Tongue (tissue), 2 donors: ENCODE data around the gene C6orf52. TPM values are rescaled to one million over a fixed set of nuclear protein-coding genes. Genes with fewer than 3 reads are reported as not detected.
A peak's percentile ranks its signal among the peaks of the same experiment; 100 is the strongest.
"Not testable (repeated sequence)": the region's sequence is repeated elsewhere in the genome, so short reads cannot be mapped to it uniquely, and the experiment has no call there.

ENCODE experiments used
- DNase-seq: peaks from one replicate; pipeline ENCODE4 v3.0.0-alpha.2; 2015
- total RNA-seq: library from RNA; depleted of rRNA; stranded (reverse); fragments of >200 nt; gene quantifications from one replicate; pipeline ENCODE4 v1.2.3, GENCODE V29; 2014

C6orf52 gene
- not detected for total RNA-seq

- peak; percentile 98 for DNase-seq
Measured at GRCh38 chr6:10694302-10695085, at the start of gene C6orf52, which contains the start of gene PAK1IP1. C6orf52 (minus strand) TSS chr6:10694616; CDS start chr6:10687550, 7,066 bp downstream. PAK1IP1 (plus strand) TSS chr6:10694972; CDS start chr6:10694986, 14 bp downstream.

DNA sequence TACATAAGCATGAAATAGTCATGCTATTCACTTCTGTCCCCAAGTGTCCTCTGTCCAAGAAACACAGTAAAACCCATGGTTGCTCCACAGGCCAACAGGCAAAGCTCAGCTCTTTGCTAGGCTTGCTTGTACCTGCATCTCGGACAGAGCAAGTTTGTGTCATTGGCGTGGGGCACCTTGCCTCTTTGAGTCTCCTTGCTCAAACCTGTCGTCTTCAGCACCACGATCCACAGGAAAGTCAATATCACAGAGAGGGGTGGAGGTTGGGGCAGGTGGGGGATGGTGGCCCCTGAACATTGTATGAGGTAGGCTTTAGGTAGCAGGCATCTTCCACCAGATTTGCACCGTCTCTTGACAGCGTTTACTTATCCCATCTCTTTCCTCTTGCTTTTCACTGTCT is 49.1 kb upstream of the C6orf52 start:
- no peak for DNase-seq

- DNase-seq = no peak
Measured at GRCh38 chr6:10742251-10742650, 47.8 kb upstream of the C6orf52 start.

DNA sequence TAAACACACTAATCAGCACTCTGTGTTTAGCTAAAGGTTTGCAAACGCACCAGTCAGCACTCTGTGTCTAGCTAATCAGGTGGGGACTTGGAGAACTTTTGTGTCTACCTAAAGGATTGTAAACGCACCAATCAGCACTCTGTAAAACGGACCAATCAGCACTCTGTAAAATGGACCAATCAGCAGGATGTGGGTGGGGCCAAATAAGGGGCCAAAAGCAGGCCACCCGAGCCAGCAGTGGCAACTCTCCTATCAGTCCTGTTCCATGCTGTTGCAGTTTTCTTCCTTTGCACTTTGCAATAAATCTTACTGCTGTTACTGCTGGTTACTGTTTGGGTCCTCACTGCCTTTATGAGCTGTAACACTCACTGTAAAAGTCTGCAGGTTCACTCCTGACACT is 47.2 kb upstream of the C6orf52 start:
- DNase-seq = not testable (repeated sequence)

- no peak for DNase-seq
Measured at GRCh38 chr6:10740061-10740460, 45.6 kb upstream of the C6orf52 start.

DNA sequence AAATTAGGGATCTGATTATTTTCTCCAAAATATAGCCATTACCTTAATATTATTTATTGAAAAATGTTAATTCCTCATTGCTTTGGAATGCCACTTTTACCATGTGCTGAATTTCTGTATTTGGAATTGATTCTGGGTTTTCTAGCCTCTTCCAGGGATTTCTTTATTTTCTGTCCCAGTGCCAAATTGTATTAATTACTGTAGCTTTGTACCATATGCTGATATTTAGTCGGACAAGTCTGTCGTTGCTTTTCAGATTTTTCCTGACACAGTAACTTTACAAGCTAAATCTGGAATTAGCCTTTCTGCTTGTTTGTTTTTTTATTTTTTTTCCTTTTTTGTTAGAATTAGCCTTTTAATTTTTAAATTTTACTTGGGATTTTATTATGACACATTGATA is 42.3 kb upstream of the C6orf52 start:
- no peak for DNase-seq

DNA sequence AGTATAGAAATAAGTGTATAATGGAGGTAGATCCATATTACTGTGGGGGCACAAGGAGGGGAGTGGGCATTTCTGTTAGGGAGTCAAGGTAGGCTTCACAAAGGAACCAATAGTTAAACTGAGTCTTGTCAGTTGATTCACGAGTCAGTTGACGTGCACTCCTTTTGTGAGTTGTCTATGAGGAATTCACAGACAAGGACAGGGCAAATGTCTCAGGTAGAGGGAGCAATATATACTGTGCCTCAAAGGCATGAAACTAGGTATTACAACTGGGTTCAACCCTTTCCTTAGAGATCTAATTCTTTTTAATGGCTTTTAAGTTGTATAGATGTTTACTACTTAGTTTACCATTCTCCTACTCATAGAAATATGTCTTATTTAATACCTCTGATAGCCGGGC is 39.4 kb upstream of the C6orf52 start:
- DNase-seq = no peak

DNA sequence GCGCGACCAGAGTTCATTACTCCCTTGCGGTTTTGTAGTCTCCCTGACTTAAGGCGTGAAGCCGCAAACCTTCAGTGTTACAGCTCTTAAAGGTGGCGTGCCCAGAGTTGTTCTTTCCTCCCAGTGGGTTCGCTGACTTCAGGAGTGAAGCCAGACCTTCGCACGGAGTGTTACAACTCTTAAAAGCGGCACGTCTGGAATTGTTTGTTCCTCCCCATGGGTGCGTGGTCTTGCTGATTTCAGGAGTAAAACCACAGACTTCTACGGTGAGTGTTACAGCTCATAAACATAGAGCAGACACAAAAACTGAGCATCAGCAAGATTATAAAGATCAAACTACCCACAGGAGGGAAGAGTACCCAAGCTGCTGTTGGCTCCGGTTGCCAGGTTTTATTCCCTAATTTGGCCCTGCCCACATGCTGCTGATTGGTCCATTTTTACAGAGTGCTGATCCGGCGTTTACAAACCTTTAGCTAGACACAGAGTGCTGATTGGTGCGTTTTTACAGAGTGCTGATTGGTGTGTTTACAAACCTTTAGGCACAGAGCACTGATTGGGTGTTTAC is 38.8 kb upstream of the C6orf52 start:
- no peak for DNase-seq

- DNase-seq = no peak
Measured at GRCh38 chr6:10730254-10730653, 35.8 kb upstream of the C6orf52 start.

DNA sequence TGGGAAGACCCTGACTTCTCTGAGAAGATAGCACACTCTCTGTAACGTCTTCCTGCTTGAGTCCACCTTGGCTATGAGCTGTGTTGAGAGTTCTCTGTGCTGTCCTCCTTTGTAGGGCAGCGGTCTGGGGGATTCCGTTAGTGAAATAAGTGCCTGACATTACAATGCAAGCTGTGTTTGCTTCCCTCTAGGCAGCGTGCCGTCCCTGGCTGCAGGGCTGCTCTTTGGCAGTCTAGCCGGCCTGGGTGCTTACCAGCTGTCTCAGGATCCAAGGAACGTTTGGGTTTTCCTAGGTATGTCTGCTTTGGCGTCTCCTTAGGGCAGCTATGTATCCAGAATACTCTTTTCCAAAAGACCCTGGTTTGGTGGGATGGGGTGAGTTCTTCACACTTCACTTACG is 31.3 kb upstream of the C6orf52 start:
- DNase-seq = no peak

- no peak for DNase-seq
Measured at GRCh38 chr6:10725044-10725443, 30.6 kb upstream of the C6orf52 start.

GRCh38 chr6:10723567-10723881 is 29.1 kb upstream of the C6orf52 start:
- no peak for DNase-seq

GRCh38 chr6:10722820-10723566 is 28.6 kb upstream of the C6orf52 start, which contains the start of gene TMEM14C:
TMEM14C (plus strand) TSS chr6:10723070; CDS start chr6:10724614, 1,544 bp downstream.
- peak; percentile 99 for DNase-seq

GRCh38 chr6:10722570-10722819 is 28.1 kb upstream of the C6orf52 start:
- DNase-seq = no peak

DNA sequence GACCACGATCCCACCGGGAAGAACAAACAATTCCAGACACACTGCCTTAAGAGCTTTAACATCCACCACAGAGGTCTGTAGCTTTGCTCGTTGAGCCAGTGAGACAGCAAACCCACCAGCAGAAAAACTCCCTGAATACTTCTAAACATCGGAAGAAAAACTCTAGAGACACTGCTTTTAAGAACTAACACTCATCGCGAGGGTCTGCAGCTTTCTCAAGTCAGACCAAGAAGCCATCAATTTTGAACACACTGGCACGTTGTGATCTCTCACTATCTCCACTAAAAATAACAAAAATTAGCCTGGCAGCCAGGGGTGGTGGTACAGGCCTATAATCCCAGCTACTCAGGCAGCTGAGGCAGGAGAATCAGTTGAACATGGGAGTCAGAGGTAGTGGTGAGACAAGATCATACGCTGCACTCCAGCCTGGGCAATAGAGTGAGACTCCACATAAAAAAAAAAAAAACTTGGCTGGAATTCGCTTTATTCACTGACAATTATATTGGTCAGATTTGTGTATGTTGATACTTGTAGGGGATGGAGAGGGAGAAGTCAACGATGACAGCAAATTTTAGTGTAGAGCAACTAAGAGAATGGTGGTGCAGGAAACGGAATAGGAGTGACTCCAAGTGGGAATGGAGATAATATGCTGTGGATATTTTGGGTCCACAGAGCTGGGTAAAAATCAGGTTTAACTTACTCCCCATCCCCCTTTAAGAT is 27.6 kb upstream of the C6orf52 start:
- DNase-seq = no peak

- not testable (repeated sequence) for DNase-seq
Measured at GRCh38 chr6:10720960-10721849, 26.8 kb upstream of the C6orf52 start.

GRCh38 chr6:10720265-10720959 is 26.0 kb upstream of the C6orf52 start:
- DNase-seq = peak; percentile 58

DNA sequence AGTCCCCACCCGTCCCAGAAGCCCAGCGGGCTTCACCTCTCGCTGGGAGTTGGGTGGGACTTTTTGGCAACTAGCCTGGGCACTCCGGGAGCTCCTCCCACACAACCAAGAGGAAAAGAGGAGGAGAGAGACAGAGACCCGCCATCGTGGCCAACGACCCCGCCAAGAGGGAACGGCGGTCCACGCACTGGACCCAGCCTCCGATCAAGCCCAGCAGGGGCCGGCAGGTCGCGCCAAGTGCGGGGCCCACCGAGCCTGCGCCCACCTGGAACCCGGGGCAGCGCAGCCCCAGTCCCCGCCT is 25.5 kb upstream of the C6orf52 start:
- DNase-seq = peak; percentile 61

GRCh38 chr6:10719296-10719963 is 25.0 kb upstream of the C6orf52 start:
- no peak for DNase-seq

DNA sequence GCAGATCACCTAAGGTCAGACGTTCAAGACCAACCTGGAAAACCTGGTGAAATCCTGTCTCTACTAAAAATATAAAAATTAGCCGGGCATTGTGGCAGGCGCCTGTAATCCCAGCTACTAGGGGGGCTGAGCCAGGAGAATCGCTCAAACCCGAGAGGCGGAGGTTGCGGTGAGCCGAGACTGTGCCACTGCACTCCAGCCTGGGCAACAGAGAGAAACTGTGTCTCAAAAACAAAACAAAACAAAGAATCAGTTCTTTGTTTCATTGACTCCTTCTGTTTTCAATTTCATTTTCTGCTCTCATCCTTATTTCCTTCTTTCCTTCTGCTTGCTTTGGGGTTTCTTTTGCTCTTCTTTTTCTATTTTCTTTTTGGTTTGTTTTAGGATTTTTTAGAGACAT is 19.5 kb upstream of the C6orf52 start:
- DNase-seq = no peak

DNA sequence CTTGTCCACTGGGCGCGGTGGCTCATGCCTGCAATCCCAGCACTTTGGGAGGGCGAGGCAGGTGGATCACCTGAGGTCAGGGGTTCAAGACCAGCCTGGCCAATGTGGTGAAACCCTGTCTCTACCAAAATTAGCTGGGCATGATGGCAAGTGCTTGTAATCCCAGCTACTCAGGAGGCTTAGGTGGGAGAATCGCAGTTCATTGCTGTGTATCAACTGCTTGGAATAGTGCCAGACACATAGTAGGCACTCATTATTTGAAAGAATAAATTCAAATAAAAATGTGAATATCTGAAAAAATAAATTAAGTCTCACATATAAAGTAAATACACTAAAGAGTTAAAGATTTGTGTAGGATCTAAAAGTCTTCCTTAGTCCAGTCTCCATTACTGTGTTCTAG is 2.2 kb upstream of the C6orf52 start:
- DNase-seq = no peak
